HepG2 (cell line): ENCODE results near the gene PTTG1. TPM values are rescaled to one million over a fixed set of nuclear protein-coding genes. Genes with fewer than 3 reads are reported as not detected.

Experiments
- DMTF1 ChIP-seq: sonication (generic); formaldehyde crosslinking; IDR thresholded peaks from 2 replicates; pipeline ENCODE4 v1.4.0; 2020; ENCODE audit warnings: mild to moderate bottlenecking, missing genetic modification reagents
- E2F1 ChIP-seq: sonication (generic); formaldehyde crosslinking; IDR thresholded peaks from 2 replicates; pipeline ENCODE4 v1.5.0; 2020; ENCODE audit warnings: missing genetic modification reagents
- E2F2 ChIP-seq: sonication (generic); formaldehyde crosslinking; IDR thresholded peaks from 2 replicates; pipeline ENCODE4 v1.4.0; 2020; ENCODE audit warnings: missing genetic modification reagents, borderline replicate concordance
- FOXA3 ChIP-seq: IDR thresholded peaks from 2 replicates; pipeline ENCODE4 v1.6.1; 2016; ENCODE audit warnings: missing genetic modification reagents, missing compliant biosample characterization
- FOXK1 ChIP-seq: sonication (generic); formaldehyde crosslinking; IDR thresholded peaks from 2 replicates; pipeline ENCODE4 v1.4.0; 2020; ENCODE audit warnings: low read depth, missing genetic modification reagents, borderline replicate concordance
- HDAC2 ChIP-seq: sonication (generic); formaldehyde crosslinking; IDR thresholded peaks from 2 replicates; pipeline ENCODE4 v1.4.0; 2020; ENCODE audit warnings: missing genetic modification reagents
- HNRNPK ChIP-seq: fragments of 200-400 bp; formaldehyde crosslinking; IDR thresholded peaks from 2 replicates; pipeline ENCODE4 v1.6.1; 2018; ENCODE audit warnings: low read length, low read depth, moderate library complexity, mild to moderate bottlenecking; ENCODE audit not compliant: poor library complexity, severe bottlenecking
- HNRNPLL ChIP-seq: fragments of 200-400 bp; formaldehyde crosslinking; IDR thresholded peaks from 2 replicates; pipeline ENCODE4 v1.6.1; 2017; ENCODE audit warnings: mild to moderate bottlenecking, low read depth, low read length; ENCODE audit not compliant: poor library complexity, severe bottlenecking
- HOXD1 ChIP-seq: sonication (generic); formaldehyde crosslinking; IDR thresholded peaks from 2 replicates; pipeline ENCODE4 v1.5.0; 2020; ENCODE audit warnings: missing genetic modification reagents
- MED1 ChIP-seq: sonication (generic); formaldehyde crosslinking; IDR thresholded peaks from 2 replicates; pipeline ENCODE4 v1.4.0; 2020; ENCODE audit warnings: missing genetic modification reagents
- NFKB2 ChIP-seq: sonication (generic); formaldehyde crosslinking; IDR thresholded peaks from 2 replicates; pipeline ENCODE4 v1.4.0; 2020; ENCODE audit warnings: missing genetic modification reagents, borderline replicate concordance
- POLR2A ChIP-seq, 2 experiments: IDR thresholded peaks; 2 replicates each; pipeline ENCODE4 v1.6.1; 2011; ENCODE audit warnings: low read depth in 2 of 2, low read length in 2 of 2, mild to moderate bottlenecking in 1 of 2, moderate library complexity in 1 of 2; ENCODE audit not compliant: insufficient read depth in 1 of 2
- RBAK ChIP-seq: sonication (generic); formaldehyde crosslinking; IDR thresholded peaks from 2 replicates; pipeline ENCODE4 v1.5.1; 2020; ENCODE audit warnings: mild to moderate bottlenecking, missing genetic modification reagents
- SNRNP70 ChIP-seq: fragments of 200-400 bp; formaldehyde crosslinking; IDR thresholded peaks from 2 replicates; pipeline ENCODE4 v1.6.1; 2017; ENCODE audit warnings: mild to moderate bottlenecking, low read depth, low read length, moderate library complexity
- ZBTB39 ChIP-seq: sonication (generic); formaldehyde crosslinking; IDR thresholded peaks from 2 replicates; pipeline ENCODE4 v1.5.0; 2020; ENCODE audit warnings: missing genetic modification reagents
- ZNF274 ChIP-seq: sonication (generic); formaldehyde crosslinking; IDR thresholded peaks from 2 replicates; pipeline ENCODE4 v1.5.1; 2020; ENCODE audit warnings: mild to moderate bottlenecking, missing genetic modification reagents
- ZNF609 ChIP-seq: sonication (generic); formaldehyde crosslinking; IDR thresholded peaks from 2 replicates; pipeline ENCODE4 v1.4.0; 2020; ENCODE audit warnings: mild to moderate bottlenecking, missing genetic modification reagents, borderline replicate concordance
- ZNF629 ChIP-seq: sonication (generic); formaldehyde crosslinking; conservative IDR thresholded peaks from 2 replicates; pipeline ENCODE4 v1.5.0; 2020; ENCODE audit warnings: missing genetic modification reagents
- polyA plus RNA-seq, 8 experiments: library from polyadenylated mRNA; depleted of rRNA in 3 of 8; stranded (reverse) in 7 of 8; unstranded in 1 of 8; fragments of >200 nt; fragmentation: Illumina TruSeq in 4 of 8; extraction: Trizol in 4 of 8; gene quantifications; 2 replicates each; pipeline versions ENCODE4 v1.2.1 to v1.2.3, GENCODE V29; 2011 to 2016; ENCODE audit warnings: low read depth in 4 of 8, missing spikeins in 1 of 8, mixed read lengths in 1 of 8; ENCODE audit not compliant: insufficient read depth in 1 of 8
- total RNA-seq, 5 experiments: library from RNA; depleted of rRNA; stranded (reverse); fragments of >200 nt; fragmentation: Illumina TruSeq; extraction: Trizol; gene quantifications; 2 replicates each; pipeline ENCODE4 v1.2.3, GENCODE V29; 2016; ENCODE audit warnings: low read depth in 1 of 5

PTTG1 gene
- total and polyA plus RNA-seq, 2 of the 13 experiments (the other 11 are each of a cell fraction or from before 2014, with no cell fraction given) = 102 to 161 TPM

GRCh38 chr5:160475864-160476438, 54.3 kb downstream of the PTTG1 start (continued):
- TF ChIP-seq DMTF1 (CRISPR knock-in tag) (no peak), POLR2A (IDR thresholded peaks at IDR 0.05; ENCODE audit: insufficient read depth in 1 of 2, low read depth in 2 of 2, low read length in 2 of 2) (peak; percentile 52 to 75; a peak in 3 of 4 replicates), NFKB2 (CRISPR knock-in tag) (no peak), RBAK (CRISPR knock-in tag) (no peak), HNRNPK (no peak), SNRNP70 (no peak), ZNF274 (CRISPR knock-in tag) (no peak; the same call in 1 of the 2 replicates), MED1 (CRISPR knock-in tag) (peak; percentile 97), ZNF609 (CRISPR knock-in tag) (peak; percentile 90), FOXK1 (CRISPR knock-in tag) (peak; percentile 83; the same call in 1 of the 2 replicates), E2F2 (no peak), HDAC2 (CRISPR knock-in tag) (peak; percentile 91; the same call in 1 of the 2 replicates), HOXD1 (CRISPR knock-in tag) (peak; percentile 88), ZNF629 (no peak; the same call in 1 of the 2 replicates), ZBTB39 (CRISPR knock-in tag) (no peak), E2F1 (CRISPR knock-in tag) (no peak), HNRNPLL (no peak), FOXA3 (peak; percentile 95)
